MM.1S (cell line): ENCODE results near the gene CTCFL.

ENCODE experiments used
- EZH2 ChIP-seq: fragments of 300-600 bp; sonication (generic); optimal IDR thresholded peaks from 2 replicates; pipeline ENCODE3; 2017; ENCODE audit warnings: low read depth, mild to moderate bottlenecking, antibody characterized with exemption, low read length, mixed read lengths
- EZH2phosphoT487 ChIP-seq: fragments of 300-600 bp; sonication (generic); IDR thresholded peaks from 2 replicates; pipeline ENCODE4 v1.6.1; 2018; ENCODE audit warnings: antibody characterized with exemption, low read length
- TF ChIP-seq, protein P1 (sequence below): fragments of 300-600 bp; sonication (generic); IDR thresholded peaks from 2 replicates; pipeline ENCODE4 v1.5.1; 2016; ENCODE audit warnings: antibody characterized with exemption, low read length, mixed read lengths

DNA sequence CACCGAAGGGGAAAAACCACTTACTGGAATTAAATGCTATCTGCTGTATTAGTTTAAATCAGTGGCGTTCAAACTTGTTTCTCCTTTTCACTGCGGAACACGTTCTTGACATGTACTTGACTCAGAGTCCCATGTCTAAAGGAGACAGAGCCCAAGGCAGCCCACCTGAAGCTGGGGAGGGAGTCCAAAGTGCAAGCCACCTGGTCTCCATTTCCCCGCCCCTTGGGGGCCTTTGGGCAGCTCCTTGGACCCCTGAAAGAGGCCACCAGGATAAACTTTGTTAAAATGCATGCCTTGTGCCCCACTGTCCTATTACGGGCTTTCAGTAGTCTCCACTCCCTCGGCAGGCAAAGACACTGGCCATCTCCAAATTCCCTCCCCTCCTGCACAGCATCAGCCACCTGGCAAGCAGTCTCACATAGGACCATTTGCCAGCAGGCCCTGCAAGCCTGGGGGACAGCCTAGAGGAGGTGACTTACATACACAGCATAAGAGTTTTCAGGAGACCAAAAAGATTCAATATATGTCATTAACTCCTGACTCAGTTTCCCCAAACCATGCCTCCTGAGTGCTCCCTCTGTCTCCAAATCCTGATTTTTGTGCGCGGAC lies 42.6 kb upstream of the CTCFL start:
- TF ChIP-seq, protein P1, sequence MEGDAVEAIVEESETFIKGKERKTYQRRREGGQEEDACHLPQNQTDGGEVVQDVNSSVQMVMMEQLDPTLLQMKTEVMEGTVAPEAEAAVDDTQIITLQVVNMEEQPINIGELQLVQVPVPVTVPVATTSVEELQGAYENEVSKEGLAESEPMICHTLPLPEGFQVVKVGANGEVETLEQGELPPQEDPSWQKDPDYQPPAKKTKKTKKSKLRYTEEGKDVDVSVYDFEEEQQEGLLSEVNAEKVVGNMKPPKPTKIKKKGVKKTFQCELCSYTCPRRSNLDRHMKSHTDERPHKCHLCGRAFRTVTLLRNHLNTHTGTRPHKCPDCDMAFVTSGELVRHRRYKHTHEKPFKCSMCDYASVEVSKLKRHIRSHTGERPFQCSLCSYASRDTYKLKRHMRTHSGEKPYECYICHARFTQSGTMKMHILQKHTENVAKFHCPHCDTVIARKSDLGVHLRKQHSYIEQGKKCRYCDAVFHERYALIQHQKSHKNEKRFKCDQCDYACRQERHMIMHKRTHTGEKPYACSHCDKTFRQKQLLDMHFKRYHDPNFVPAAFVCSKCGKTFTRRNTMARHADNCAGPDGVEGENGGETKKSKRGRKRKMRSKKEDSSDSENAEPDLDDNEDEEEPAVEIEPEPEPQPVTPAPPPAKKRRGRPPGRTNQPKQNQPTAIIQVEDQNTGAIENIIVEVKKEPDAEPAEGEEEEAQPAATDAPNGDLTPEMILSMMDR = no peak
- TF ChIP-seq EZH2 (no peak), EZH2phosphoT487 (no peak)
